ENCODE results near the gene UGT3A1.

Gene UGT3A1

DNA sequence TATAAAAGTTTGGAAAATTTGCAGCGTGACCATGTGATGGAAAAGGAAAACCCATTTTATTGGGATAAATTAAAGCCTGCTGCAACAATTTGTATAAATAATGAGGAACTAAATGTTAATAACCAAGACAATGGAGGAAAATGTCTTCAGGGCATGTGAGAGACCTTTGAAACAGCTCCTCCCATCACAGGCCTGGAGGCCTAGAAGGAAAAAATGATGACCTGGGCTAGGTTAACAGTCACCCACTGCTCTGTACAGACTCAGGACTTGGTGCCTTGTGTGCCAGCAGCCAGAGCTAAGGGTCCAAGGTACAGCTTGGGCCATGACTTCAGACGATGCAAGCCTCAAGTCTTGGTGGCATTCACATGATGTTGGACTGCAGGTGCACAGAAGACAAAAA, 22.0 kb upstream of the UGT3A1 start:
- no peak for DNase-seq (ENCODE audit: low read depth, low spot score)
- Histone ChIP-seq H3K27me3 (ENCODE audit: insufficient read depth, insufficient read length) (no peaks in the 10 kb centered on the region), H3K9ac (ENCODE audit: insufficient read length, low read depth) (no peak overlapping the region), H3K9me3 (ENCODE audit: insufficient read depth, low read length) (peaks cover 39% of the 10 kb centered on the region; the same call in 1 of the 2 replicates), H3K36me3 (ENCODE audit: insufficient read depth, insufficient read length, low read length) (no peaks in the 10 kb centered on the region), H3K4me3 (ENCODE audit: insufficient read length, low read depth) (no peak overlapping the region), H3K4me1 (ENCODE audit: insufficient read depth, insufficient read length) (no peaks in the 10 kb centered on the region)
- TF ChIP-seq SUZ12 (IDR thresholded peaks at IDR 0.05; ENCODE audit: extremely low read depth, insufficient read depth, insufficient read length) (no peak), ZNF274 (IDR thresholded peaks at IDR 0.05; ENCODE audit: low read depth, low read length) (no peak), YY1 (IDR thresholded peaks at IDR 0.05; ENCODE audit: insufficient read depth, insufficient read length) (no peak)

DNA sequence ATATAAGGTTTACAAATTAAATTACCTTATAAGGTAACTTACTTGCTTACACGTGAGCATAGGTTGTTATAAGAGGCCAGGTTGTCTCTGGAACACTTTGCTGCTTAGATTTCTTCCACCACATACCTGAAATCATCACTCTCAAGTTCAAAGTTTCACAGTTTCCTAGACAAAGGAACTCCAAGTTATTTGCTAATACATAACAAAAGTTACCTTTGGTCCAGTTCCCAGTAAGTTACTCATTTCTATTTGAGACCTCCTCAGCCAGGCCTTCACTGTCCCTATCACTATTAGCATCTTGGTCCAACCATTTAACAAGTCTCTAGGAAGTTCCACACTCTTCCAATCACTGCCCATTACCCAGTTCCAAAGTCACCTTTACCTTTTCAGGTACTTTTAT, 18.5 kb upstream of the UGT3A1 start:
- Histone ChIP-seq H3K36me3 (ENCODE audit: insufficient read depth, insufficient read length, low read length) (no peaks in the 10 kb centered on the region), H3K9me3 (ENCODE audit: insufficient read depth, low read length) (peaks cover 31% of the 10 kb centered on the region; the same call in 1 of the 2 replicates), H3K27me3 (ENCODE audit: insufficient read depth, insufficient read length) (no peaks in the 10 kb centered on the region), H3K4me3 (ENCODE audit: insufficient read length, low read depth) (no peak overlapping the region), H3K9ac (ENCODE audit: insufficient read length, low read depth) (no peak overlapping the region), H3K4me1 (ENCODE audit: insufficient read depth, insufficient read length) (no peaks in the 10 kb centered on the region)
- no peak for DNase-seq (ENCODE audit: low read depth, low spot score)
- TF ChIP-seq ZNF274 (IDR thresholded peaks at IDR 0.05; ENCODE audit: low read depth, low read length) (no peak), YY1 (IDR thresholded peaks at IDR 0.05; ENCODE audit: insufficient read depth, insufficient read length) (no peak)

DNA sequence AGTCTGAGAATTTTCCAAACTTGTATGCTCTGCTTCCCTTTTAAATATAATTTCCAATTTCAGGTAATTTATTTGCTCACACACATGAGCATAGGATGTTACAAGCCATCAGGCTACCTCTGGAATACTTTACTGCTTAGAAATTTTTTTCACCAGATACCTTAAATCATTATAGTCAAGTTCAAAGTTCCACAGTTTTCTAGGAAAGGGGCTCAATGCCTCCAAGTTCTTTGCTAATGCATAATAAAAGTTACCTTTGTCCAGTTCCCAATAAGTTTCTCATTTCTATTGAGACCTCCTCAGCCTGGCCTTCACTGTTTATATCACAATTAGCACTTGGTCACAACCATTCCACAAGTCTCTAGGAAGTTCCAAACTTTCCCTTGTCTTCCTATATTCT, 16.2 kb upstream of the UGT3A1 start:
- H3K27me3 ChIP-seq (ENCODE audit: insufficient read depth, insufficient read length), result no peaks in the 10 kb centered on the region
- peaks cover 19% of the 10 kb centered on the region; the same call in 1 of the 2 replicates for H3K9me3 ChIP-seq (ENCODE audit: insufficient read depth, low read length)
- no peaks in the 10 kb centered on the region for H3K4me1 ChIP-seq (ENCODE audit: insufficient read depth, insufficient read length)
- TF ChIP-seq YY1 (IDR thresholded peaks at IDR 0.05; ENCODE audit: insufficient read depth, insufficient read length), result no peak
- no peak for TF ChIP-seq ZNF274 (IDR thresholded peaks at IDR 0.05; ENCODE audit: low read depth, low read length)
- no peak for TF ChIP-seq SUZ12 (IDR thresholded peaks at IDR 0.05; ENCODE audit: extremely low read depth, insufficient read depth, insufficient read length)
- no peak for DNase-seq (ENCODE audit: low read depth, low spot score)
- no peaks in the 10 kb centered on the region for H3K36me3 ChIP-seq (ENCODE audit: insufficient read depth, insufficient read length, low read length)
- H3K9ac ChIP-seq (ENCODE audit: insufficient read length, low read depth), result no peak overlapping the region
- no peak overlapping the region for H3K4me3 ChIP-seq (ENCODE audit: insufficient read length, low read depth)

- Histone ChIP-seq H3K36me3 (ENCODE audit: insufficient read depth, insufficient read length, low read length) (no peaks in the 10 kb centered on the region), H3K9me3 (ENCODE audit: insufficient read depth, low read length) (peaks cover 19% of the 10 kb centered on the region; the same call in 1 of the 2 replicates), H3K4me1 (ENCODE audit: insufficient read depth, insufficient read length) (no peaks in the 10 kb centered on the region), H3K9ac (ENCODE audit: insufficient read length, low read depth) (no peak overlapping the region), H3K27me3 (ENCODE audit: insufficient read depth, insufficient read length) (no peaks in the 10 kb centered on the region), H3K4me3 (ENCODE audit: insufficient read length, low read depth) (no peak overlapping the region)
- no peak for DNase-seq (ENCODE audit: low read depth, low spot score)
- no peak for TF ChIP-seq YY1 (IDR thresholded peaks at IDR 0.05; ENCODE audit: insufficient read depth, insufficient read length)
- no peak for TF ChIP-seq SUZ12 (IDR thresholded peaks at IDR 0.05; ENCODE audit: extremely low read depth, insufficient read depth, insufficient read length)
- TF ChIP-seq ZNF274 (IDR thresholded peaks at IDR 0.05; ENCODE audit: low read depth, low read length), result no peak
Observed at GRCh38 chr5:36006163-36006562, 15.0 kb upstream of the UGT3A1 start.

DNA sequence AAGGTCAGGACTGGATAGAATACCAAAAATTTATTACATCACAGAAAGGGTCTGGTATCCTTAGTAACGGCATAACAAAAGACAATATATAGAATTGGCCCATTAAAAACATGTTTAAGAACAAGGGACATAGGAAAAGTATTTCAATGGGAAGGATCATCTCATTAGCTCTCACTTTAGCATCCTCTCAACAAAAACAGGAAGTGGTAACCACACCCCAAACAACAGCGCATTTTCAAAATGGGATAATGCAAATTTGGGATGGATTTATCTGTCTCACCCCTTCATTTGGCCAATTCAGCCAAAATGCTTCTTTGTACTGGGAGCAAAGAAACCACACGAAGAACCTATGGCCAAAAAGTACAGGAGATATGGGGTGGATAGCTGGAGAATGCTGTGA, 9.8 kb upstream of the UGT3A1 start:
- Histone ChIP-seq H3K4me3 (ENCODE audit: insufficient read length, low read depth) (no peak overlapping the region), H3K36me3 (ENCODE audit: insufficient read depth, insufficient read length, low read length) (no peaks in the 10 kb centered on the region), H3K9me3 (ENCODE audit: insufficient read depth, low read length) (no peaks in the 10 kb centered on the region), H3K9ac (ENCODE audit: insufficient read length, low read depth) (no peak overlapping the region), H3K27me3 (ENCODE audit: insufficient read depth, insufficient read length) (no peaks in the 10 kb centered on the region), H3K4me1 (ENCODE audit: insufficient read depth, insufficient read length) (no peaks in the 10 kb centered on the region)
- TF ChIP-seq SUZ12 (IDR thresholded peaks at IDR 0.05; ENCODE audit: extremely low read depth, insufficient read depth, insufficient read length) (no peak), ZNF274 (IDR thresholded peaks at IDR 0.05; ENCODE audit: low read depth, low read length) (no peak), YY1 (IDR thresholded peaks at IDR 0.05; ENCODE audit: insufficient read depth, insufficient read length) (no peak)
- DNase-seq (ENCODE audit: low read depth, low spot score), result no peak

DNA sequence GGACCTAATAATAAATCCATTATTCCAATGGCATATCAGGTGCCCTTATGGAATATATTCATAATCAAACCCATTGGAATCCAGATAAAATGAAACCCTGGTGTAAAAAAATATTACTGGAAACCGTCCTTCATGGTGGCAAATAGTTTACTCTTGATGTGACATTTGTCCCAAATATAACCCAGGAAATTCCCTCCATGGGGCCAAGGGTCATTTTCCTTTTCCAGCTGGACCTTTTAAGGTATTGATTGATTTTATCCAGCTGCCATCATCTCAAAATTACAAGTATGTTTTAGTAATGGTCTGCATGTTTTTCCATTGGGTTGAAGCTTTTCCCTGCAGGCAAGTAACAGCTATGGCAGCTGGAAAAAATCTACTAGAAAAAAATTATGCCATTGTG, 8.4 kb upstream of the UGT3A1 start:
- Histone ChIP-seq H3K27me3 (ENCODE audit: insufficient read depth, insufficient read length) (no peaks in the 10 kb centered on the region), H3K9ac (ENCODE audit: insufficient read length, low read depth) (no peak overlapping the region), H3K4me1 (ENCODE audit: insufficient read depth, insufficient read length) (no peaks in the 10 kb centered on the region), H3K4me3 (ENCODE audit: insufficient read length, low read depth) (no peak overlapping the region), H3K9me3 (ENCODE audit: insufficient read depth, low read length) (no peaks in the 10 kb centered on the region), H3K36me3 (ENCODE audit: insufficient read depth, insufficient read length, low read length) (no peaks in the 10 kb centered on the region)
- no peak for DNase-seq (ENCODE audit: low read depth, low spot score)
- TF ChIP-seq SUZ12 (IDR thresholded peaks at IDR 0.05; ENCODE audit: extremely low read depth, insufficient read depth, insufficient read length) (no peak), YY1 (IDR thresholded peaks at IDR 0.05; ENCODE audit: insufficient read depth, insufficient read length) (no peak), ZNF274 (IDR thresholded peaks at IDR 0.05; ENCODE audit: low read depth, low read length) (no peak)

GRCh38 chr5:35996076-35996475, 4.9 kb upstream of the UGT3A1 start:
- Histone ChIP-seq H3K4me3 (ENCODE audit: insufficient read length, low read depth) (no peak overlapping the region), H3K4me1 (ENCODE audit: insufficient read depth, insufficient read length) (no peaks in the 10 kb centered on the region), H3K9me3 (ENCODE audit: insufficient read depth, low read length) (no peaks in the 10 kb centered on the region), H3K36me3 (ENCODE audit: insufficient read depth, insufficient read length, low read length) (no peaks in the 10 kb centered on the region), H3K27me3 (ENCODE audit: insufficient read depth, insufficient read length) (no peaks in the 10 kb centered on the region), H3K9ac (ENCODE audit: insufficient read length, low read depth) (no peak overlapping the region)
- TF ChIP-seq ZNF274 (IDR thresholded peaks at IDR 0.05; ENCODE audit: low read depth, low read length), result no peak
- no peak for TF ChIP-seq YY1 (IDR thresholded peaks at IDR 0.05; ENCODE audit: insufficient read depth, insufficient read length)
- TF ChIP-seq SUZ12 (IDR thresholded peaks at IDR 0.05; ENCODE audit: extremely low read depth, insufficient read depth, insufficient read length), result no peak
- DNase-seq (ENCODE audit: low read depth, low spot score), result no peak

GRCh38 chr5:35990520-35990919, 670 bp downstream of the UGT3A1 start:
- TF ChIP-seq ZNF274 (IDR thresholded peaks at IDR 0.05; ENCODE audit: low read depth, low read length) (no peak), YY1 (IDR thresholded peaks at IDR 0.05; ENCODE audit: insufficient read depth, insufficient read length) (no peak), SUZ12 (IDR thresholded peaks at IDR 0.05; ENCODE audit: extremely low read depth, insufficient read depth, insufficient read length) (no peak)
- no peaks in the 10 kb centered on the region for H3K36me3 ChIP-seq (ENCODE audit: insufficient read depth, insufficient read length, low read length)
- no peak for DNase-seq (ENCODE audit: low read depth, low spot score)
- peaks cover 10% of the 10 kb centered on the region for H3K27me3 ChIP-seq (ENCODE audit: insufficient read depth, insufficient read length)
- no peaks in the 10 kb centered on the region for H3K4me1 ChIP-seq (ENCODE audit: insufficient read depth, insufficient read length)
- H3K9ac ChIP-seq (ENCODE audit: insufficient read length, low read depth), result peak overlapping the region; percentile 76
- no peaks in the 10 kb centered on the region for H3K9me3 ChIP-seq (ENCODE audit: insufficient read depth, low read length)
- peak overlapping the region; percentile 51 for H3K4me3 ChIP-seq (ENCODE audit: insufficient read length, low read depth)

Data from NT2/D1 (cell line).